Measurements from ENCODE around the gene MAP4K2. TPM values are rescaled to one million over a fixed set of nuclear protein-coding genes. Genes with fewer than 3 reads are reported as not detected.
A peak's percentile ranks its signal among the peaks of the same experiment; 100 is the strongest.

The MAP4K2 gene
- total RNA-seq, 4 donors from 2014 or later = 3.6 to 9.0 (median 6.1) TPM

- H3K36me3 ChIP-seq = peaks cover 14 to 32% (median 24%) of the 10 kb centered on the region in 3 donors
- peak in 3 of 6 experiments; percentile 14 to 52 (median 33) for TF ChIP-seq CTCF (IDR thresholded peaks at IDR 0.05)
- peak in 3 of 4 donors; percentile 91 to 99 (median 97) for TF ChIP-seq POLR2A (IDR thresholded peaks at IDR 0.05)
These were observed 24.3 kb downstream of the MAP4K2 start, which contains the start of gene SF1 for GRCh38 chr11:64778473-64779298. SF1 (minus strand) TSS chr11:64778542; CDS start chr11:64778392, 150 bp downstream.

GRCh38 chr11:64778223-64778472, 24.9 kb downstream of the MAP4K2 start:
- intact Hi-C loops (cut with DNase I) = no loop called here
- Histone ChIP-seq H3K9me3 (no peaks in the 10 kb centered on the region), H3K4me3 (peak overlapping the region; percentile 86 to 99 (median 94)), H3K27me3 (no peaks in the 10 kb centered on the region), H3K36me3 (peaks cover 18 to 38% (median 27%) of the 10 kb centered on the region in 3 donors), H3K27ac (peak overlapping the region; percentile 99 to 100 (median 100)), H3K4me1 (peaks cover 21 to 52% (median 29%) of the 10 kb centered on the region in 3 donors)
- 0% methylated on average over 6 of the region's 28 CpGs; no CpG with 5 or more reads in 1 of the 2 donors for WGBS, 2 donors
- TF ChIP-seq POLR2A (IDR thresholded peaks at IDR 0.05) (no peak), CTCF (IDR thresholded peaks at IDR 0.05) (no peak)
- DNase-seq = no peak

More at GRCh38 chr11:64778473-64779298, 24.3 kb downstream of the MAP4K2 start, which contains the start of gene SF1:
- intact Hi-C loops (cut with DNase I) = no loop called here
- peak within 1 kb of the TSS; percentile 86 to 99 (median 94) for H3K4me3 ChIP-seq
- WGBS, 2 donors = 0% methylated on average over 6 to 16 of the region's 80 CpGs
- H3K27me3 ChIP-seq = no peaks in the 10 kb centered on the region
- DNase-seq = peak; percentile 96
- H3K9me3 ChIP-seq = no peaks in the 10 kb centered on the region
- peak within 1 kb of the TSS; percentile 99 to 100 (median 100) for H3K27ac ChIP-seq
- peaks cover 21 to 46% (median 29%) of the 10 kb centered on the region in 3 donors for H3K4me1 ChIP-seq

GRCh38 chr11:64777449-64778222, 25.4 kb downstream of the MAP4K2 start:
- intact Hi-C loops (cut with DNase I) = no loop called here
- H3K36me3 ChIP-seq = peaks cover 23 to 43% (median 32%) of the 10 kb centered on the region in 3 donors
- 0% methylated on average over 5 to 7 of the region's 98 CpGs for WGBS, 2 donors

GRCh38 chr11:64776875-64777274, 26.1 kb downstream of the MAP4K2 start:
- no peak for DNase-seq
- H3K9me3 ChIP-seq = no peaks in the 10 kb centered on the region
- peaks cover 21 to 65% (median 36%) of the 10 kb centered on the region in 3 donors for H3K4me1 ChIP-seq
- TF ChIP-seq CTCF (IDR thresholded peaks at IDR 0.05) = no peak
- TF ChIP-seq POLR2A (IDR thresholded peaks at IDR 0.05) = no peak
- peaks cover 24 to 50% (median 36%) of the 10 kb centered on the region in 3 donors for H3K36me3 ChIP-seq
- no peaks in the 10 kb centered on the region for H3K27me3 ChIP-seq
- H3K27ac ChIP-seq = peak overlapping the region; percentile 99 to 100 (median 100)
- intact Hi-C loops (cut with DNase I) = no loop called here
- peak overlapping the region; percentile 86 to 99 (median 94) for H3K4me3 ChIP-seq
- WGBS, 2 donors = 17 to 18% methylated on average over 3 of the region's 3 CpGs

More at GRCh38 chr11:64777449-64778222, 25.4 kb downstream of the MAP4K2 start:
- peaks cover 21 to 57% (median 33%) of the 10 kb centered on the region in 3 donors for H3K4me1 ChIP-seq
- TF ChIP-seq POLR2A (IDR thresholded peaks at IDR 0.05) (peak in 1 of 4 donors; percentile 28), CTCF (IDR thresholded peaks at IDR 0.05) (no peak)
- peak overlapping the region; percentile 86 to 99 (median 94) for H3K4me3 ChIP-seq
- peak overlapping the region; percentile 99 to 100 (median 100) for H3K27ac ChIP-seq
- H3K27me3 ChIP-seq = no peaks in the 10 kb centered on the region
- peak; percentile 43 for DNase-seq
- no peaks in the 10 kb centered on the region for H3K9me3 ChIP-seq
